Activated T-cell treated with anti-CD3 and anti-CD28 coated beads, Interleukin-2, amount 50 U/mL, for 72 hours (primary cell): ENCODE measurements around the gene MYO10. TPM values are rescaled to one million over a fixed set of nuclear protein-coding genes. Genes with fewer than 3 reads are reported as not detected.

Experiments
- ATAC-seq, 2 donors: fragments of 150-1000 bp; cut with Tn5 transposase; replicated peaks in 1 of 2; 2 replicates each; pipeline ENCODE4 v1.10.0; 2021; ENCODE audit warnings: moderate library complexity in 2 of 2, mild to moderate bottlenecking in 1 of 2
- DNase-seq, 2 donors: peaks; one replicate each; pipeline ENCODE4 v3.0.0; 2021 to 2022; ENCODE audit warnings: mixed read lengths in 1 of 2
- H3K27ac Mint-ChIP-seq: one replicate; pipeline ENCODE4 v1.8.0; 2022; ENCODE audit warnings: mild to moderate bottlenecking, moderate library complexity, mixed read lengths
- H3K27me3 Mint-ChIP-seq: one replicate; pipeline ENCODE4 v1.8.0; 2022; ENCODE audit warnings: low read depth, mixed read lengths
- H3K36me3 Mint-ChIP-seq, 2 donors: one replicate each; pipeline ENCODE4 v1.8.0; 2022; ENCODE audit warnings: mixed read lengths in 2 of 2, mild to moderate bottlenecking in 1 of 2; ENCODE audit not compliant: insufficient read depth in 2 of 2
- H3K4me1 Mint-ChIP-seq: one replicate; pipeline ENCODE4 v1.8.0; 2022; ENCODE audit warnings: low read depth, mixed read lengths
- H3K4me3 Mint-ChIP-seq, 2 donors: one replicate each; pipeline ENCODE4 v1.8.0; 2022; ENCODE audit warnings: mild to moderate bottlenecking in 2 of 2, mixed read lengths in 2 of 2, moderate library complexity in 2 of 2
- H3K9me3 Mint-ChIP-seq, 2 donors: one replicate each; pipeline ENCODE4 v1.8.0; 2022; ENCODE audit warnings: mixed read lengths in 2 of 2
- total RNA-seq, 2 donors: library from RNA; stranded (reverse); gene quantifications; one replicate each; pipeline ENCODE4 v1.2.3, GENCODE V29; 2022

Gene MYO10
- total RNA-seq, 2 donors from 2014 or later: 0.43 to 0.97 TPM

DNA sequence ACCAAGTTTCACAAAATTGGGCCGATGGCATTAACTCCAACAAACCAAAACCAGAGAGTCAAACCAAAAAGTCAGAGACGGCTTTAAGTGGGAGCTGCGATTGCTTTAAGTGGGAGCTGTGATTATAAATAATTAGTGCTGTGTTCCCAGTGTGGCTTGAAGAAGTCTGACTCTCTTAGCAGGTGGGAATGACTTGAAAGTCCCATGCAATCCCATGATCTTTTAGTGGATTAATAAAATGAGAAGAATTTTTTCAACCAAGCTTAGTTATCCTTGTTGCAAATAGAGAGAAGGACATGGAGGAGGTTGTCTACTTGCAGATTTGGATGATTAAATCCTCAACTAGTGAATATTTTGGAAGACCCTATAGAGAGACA, 68.5 kb downstream of the MYO10 start:
- Mint-ChIP-seq H3K27me3 (no peaks in the 10 kb centered on the region), H3K4me3 (no peak overlapping the region), H3K27ac (no peak overlapping the region), H3K36me3 (peaks cover 0 to 1% of the 10 kb centered on the region in 2 donors), H3K9me3 (peaks cover 1 to 5% of the 10 kb centered on the region in 2 donors), H3K4me1 (no peaks in the 10 kb centered on the region)
- ATAC-seq: no peak
- DNase-seq: no peak

DNA sequence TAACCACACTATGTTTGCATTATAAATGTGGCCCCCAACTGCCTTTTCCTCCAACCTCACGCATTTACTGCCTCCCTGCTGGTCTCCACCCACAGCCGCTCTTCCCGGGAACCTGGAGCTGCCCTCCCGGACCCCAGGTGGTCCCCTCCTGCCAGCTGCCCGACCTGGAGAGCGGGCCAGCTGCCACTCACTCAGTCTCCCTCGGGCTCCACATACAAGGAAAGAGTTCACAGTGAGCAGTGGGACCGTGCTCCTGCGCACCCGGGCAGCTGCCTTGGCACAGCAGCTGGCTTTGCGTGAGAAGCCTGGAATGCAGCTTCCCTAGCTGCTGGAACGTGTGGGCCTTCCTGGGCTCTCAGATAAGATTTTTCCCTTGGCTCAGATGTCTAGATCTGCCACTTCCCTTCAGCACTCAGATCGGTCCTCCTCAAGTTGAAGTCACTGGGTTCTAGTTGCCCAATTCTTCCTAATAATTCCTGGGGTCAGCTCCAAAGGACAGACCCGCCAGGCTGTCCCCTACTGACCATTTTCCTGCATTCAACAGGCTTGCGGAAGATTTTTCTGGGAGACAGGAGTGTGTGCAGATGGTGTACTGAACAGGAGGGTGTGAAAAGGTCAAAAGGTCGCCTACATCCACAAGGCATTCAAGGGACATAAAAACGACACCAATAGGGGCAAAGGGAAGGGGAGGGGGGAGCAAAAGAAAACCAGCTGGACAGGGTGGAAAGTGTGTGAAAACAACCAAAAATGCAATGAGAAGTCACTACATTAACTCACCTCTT, 69.1 kb downstream of the MYO10 start:
- H3K27me3 Mint-ChIP-seq: no peaks in the 10 kb centered on the region

GRCh38 chr5:16866273-16866672, 69.8 kb downstream of the MYO10 start:
- no peak overlapping the region for H3K27ac Mint-ChIP-seq
- H3K4me3 Mint-ChIP-seq: no peak overlapping the region
- DNase-seq (no peak), ATAC-seq (no peak)
- no peaks in the 10 kb centered on the region for H3K9me3 Mint-ChIP-seq
- H3K27me3 Mint-ChIP-seq: no peaks in the 10 kb centered on the region
- H3K4me1 Mint-ChIP-seq: no peaks in the 10 kb centered on the region
- no peaks in the 10 kb centered on the region for H3K36me3 Mint-ChIP-seq

More for the DNA sequence above, 69.1 kb downstream of the MYO10 start:
- H3K9me3 Mint-ChIP-seq: peaks cover 0 to 2% of the 10 kb centered on the region in 2 donors
- no peaks in the 10 kb centered on the region for H3K4me1 Mint-ChIP-seq
- DNase-seq: no peak
- H3K4me3 Mint-ChIP-seq: no peak overlapping the region
- no peak for ATAC-seq
- H3K27ac Mint-ChIP-seq: no peak overlapping the region
- H3K36me3 Mint-ChIP-seq: no peaks in the 10 kb centered on the region

DNA sequence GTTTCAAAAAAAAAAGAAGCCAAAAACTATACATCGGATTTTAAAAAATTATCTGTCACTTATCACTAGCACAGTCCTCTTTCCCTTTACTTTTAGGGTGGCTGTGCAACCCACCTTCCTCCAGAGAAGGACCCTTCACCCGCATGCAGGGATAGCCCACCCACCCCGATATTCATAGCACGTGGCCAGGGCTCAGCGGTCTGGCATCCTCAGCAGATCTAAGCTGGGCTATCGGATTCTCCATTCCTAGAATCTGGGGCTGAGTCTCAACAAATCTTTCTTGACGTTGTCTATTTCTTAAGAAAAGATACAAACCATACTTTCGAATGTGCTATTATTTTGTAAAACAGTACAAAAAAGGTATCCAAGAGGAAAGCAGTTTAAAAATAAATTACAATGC, 70.9 kb downstream of the MYO10 start:
- no peaks in the 10 kb centered on the region for H3K4me1 Mint-ChIP-seq
- H3K36me3 Mint-ChIP-seq: no peaks in the 10 kb centered on the region
- no peak for ATAC-seq
- H3K9me3 Mint-ChIP-seq: no peaks in the 10 kb centered on the region
- no peaks in the 10 kb centered on the region for H3K27me3 Mint-ChIP-seq
- H3K4me3 Mint-ChIP-seq: no peak overlapping the region
- no peak overlapping the region for H3K27ac Mint-ChIP-seq
- DNase-seq: no peak

GRCh38 chr5:16864631-16865131, 71.4 kb downstream of the MYO10 start:
- H3K27ac Mint-ChIP-seq: no peak overlapping the region
- H3K27me3 Mint-ChIP-seq: no peaks in the 10 kb centered on the region
- H3K36me3 Mint-ChIP-seq: no peaks in the 10 kb centered on the region
- ATAC-seq (no peak), DNase-seq (no peak)
- H3K9me3 Mint-ChIP-seq: no peaks in the 10 kb centered on the region
- H3K4me3 Mint-ChIP-seq: no peak overlapping the region
- H3K4me1 Mint-ChIP-seq: no peaks in the 10 kb centered on the region

- no peak for ATAC-seq
- H3K9me3 Mint-ChIP-seq: no peaks in the 10 kb centered on the region
- no peaks in the 10 kb centered on the region for H3K27me3 Mint-ChIP-seq
- H3K4me1 Mint-ChIP-seq: no peaks in the 10 kb centered on the region
- no peak for DNase-seq
- H3K36me3 Mint-ChIP-seq: peaks cover 0 to 1% of the 10 kb centered on the region in 2 donors
- no peak overlapping the region for H3K27ac Mint-ChIP-seq
- H3K4me3 Mint-ChIP-seq: no peak overlapping the region
Measured at GRCh38 chr5:16863469-16863946, 72.6 kb downstream of the MYO10 start.

DNA sequence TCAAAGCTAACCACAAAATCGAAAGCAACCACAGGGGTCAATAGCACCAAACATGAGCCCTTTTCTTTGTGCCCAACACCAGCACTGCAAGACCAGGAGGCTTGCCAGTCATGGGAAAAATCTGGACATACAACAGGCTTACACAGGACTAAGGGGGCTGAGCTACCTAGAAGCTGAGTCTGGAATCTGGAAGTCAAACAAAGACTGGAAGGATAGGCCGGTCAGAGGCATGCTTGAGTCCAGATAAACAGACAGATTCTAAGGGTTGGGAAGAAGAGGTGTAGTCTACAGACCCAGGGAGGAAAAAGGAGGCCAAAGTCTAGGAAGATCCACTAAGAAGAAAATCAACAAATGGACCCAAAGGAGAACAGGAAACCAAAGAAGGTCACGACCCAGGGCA, 73.3 kb downstream of the MYO10 start:
- no peaks in the 10 kb centered on the region for H3K4me1 Mint-ChIP-seq
- peaks cover 0 to 1% of the 10 kb centered on the region in 2 donors for H3K36me3 Mint-ChIP-seq

GRCh38 chr5:16859346-16859745, 76.7 kb downstream of the MYO10 start:
- DNase-seq: no peak
- H3K27me3 Mint-ChIP-seq: no peaks in the 10 kb centered on the region
- H3K9me3 Mint-ChIP-seq: no peaks in the 10 kb centered on the region
- peaks cover 0 to 1% of the 10 kb centered on the region in 2 donors for H3K36me3 Mint-ChIP-seq
- H3K27ac Mint-ChIP-seq: no peak overlapping the region
- no peak for ATAC-seq
- H3K4me3 Mint-ChIP-seq: no peak overlapping the region
- no peaks in the 10 kb centered on the region for H3K4me1 Mint-ChIP-seq

More for the DNA sequence above, 73.3 kb downstream of the MYO10 start:
- H3K27ac Mint-ChIP-seq: no peak overlapping the region
- H3K9me3 Mint-ChIP-seq: no peaks in the 10 kb centered on the region
- H3K27me3 Mint-ChIP-seq: no peaks in the 10 kb centered on the region
- ATAC-seq (no peak), DNase-seq (no peak)
- H3K4me3 Mint-ChIP-seq: no peak overlapping the region

DNA sequence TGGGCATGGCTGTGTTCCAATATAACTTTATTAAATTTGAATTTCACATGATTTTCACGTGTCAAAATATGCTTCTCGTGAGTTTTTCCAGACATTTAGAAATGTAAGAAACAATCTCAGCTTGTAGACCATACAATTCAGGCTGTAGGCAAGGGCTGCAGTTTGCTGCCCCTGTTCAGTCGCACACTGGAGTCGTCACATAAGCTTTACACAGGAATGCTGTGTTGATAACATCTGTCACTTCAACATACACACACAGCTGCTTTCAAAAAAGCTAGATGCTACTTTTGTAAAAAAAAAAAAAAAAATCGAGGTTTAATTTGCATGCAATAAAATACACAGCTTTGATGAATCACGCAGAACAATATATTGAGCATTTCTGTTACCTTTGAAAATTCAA, 77.9 kb downstream of the MYO10 start:
- Mint-ChIP-seq H3K4me3 (no peak overlapping the region), H3K4me1 (no peaks in the 10 kb centered on the region), H3K36me3 (peaks cover 0 to 1% of the 10 kb centered on the region in 2 donors), H3K27ac (no peak overlapping the region), H3K9me3 (no peaks in the 10 kb centered on the region), H3K27me3 (no peaks in the 10 kb centered on the region)
- DNase-seq: no peak
- ATAC-seq: no peak

GRCh38 chr5:16857635-16858034, 78.5 kb downstream of the MYO10 start:
- Mint-ChIP-seq H3K4me1 (no peaks in the 10 kb centered on the region), H3K27me3 (no peaks in the 10 kb centered on the region), H3K27ac (no peak overlapping the region), H3K9me3 (no peaks in the 10 kb centered on the region), H3K36me3 (peaks cover 0 to 1% of the 10 kb centered on the region in 2 donors), H3K4me3 (no peak overlapping the region)
- ATAC-seq (no peak), DNase-seq (no peak)

- Mint-ChIP-seq H3K36me3 (peaks cover 0 to 1% of the 10 kb centered on the region in 2 donors), H3K27ac (no peak overlapping the region), H3K27me3 (no peaks in the 10 kb centered on the region), H3K9me3 (no peaks in the 10 kb centered on the region), H3K4me3 (no peak overlapping the region), H3K4me1 (no peaks in the 10 kb centered on the region)
- ATAC-seq: no peak
- DNase-seq: no peak
Measured at GRCh38 chr5:16856531-16856930, 79.6 kb downstream of the MYO10 start.

- no peak for ATAC-seq
- Mint-ChIP-seq H3K27ac (no peak overlapping the region), H3K9me3 (no peaks in the 10 kb centered on the region), H3K4me1 (no peaks in the 10 kb centered on the region), H3K4me3 (no peak overlapping the region), H3K27me3 (no peaks in the 10 kb centered on the region), H3K36me3 (peaks cover 0 to 1% of the 10 kb centered on the region in 2 donors)
- no peak for DNase-seq
Measured at GRCh38 chr5:16855898-16856297, 80.2 kb downstream of the MYO10 start.

- DNase-seq (no peak), ATAC-seq (no peak)
- no peaks in the 10 kb centered on the region for H3K9me3 Mint-ChIP-seq
- peaks cover 0 to 1% of the 10 kb centered on the region in 2 donors for H3K36me3 Mint-ChIP-seq
- no peaks in the 10 kb centered on the region for H3K27me3 Mint-ChIP-seq
- no peak overlapping the region for H3K27ac Mint-ChIP-seq
- no peaks in the 10 kb centered on the region for H3K4me1 Mint-ChIP-seq
- no peak overlapping the region for H3K4me3 Mint-ChIP-seq
Measured at GRCh38 chr5:16855485-16855884, 80.6 kb downstream of the MYO10 start.

- H3K9me3 Mint-ChIP-seq: no peaks in the 10 kb centered on the region
- no peaks in the 10 kb centered on the region for H3K27me3 Mint-ChIP-seq
- peaks cover 0 to 1% of the 10 kb centered on the region in 2 donors for H3K36me3 Mint-ChIP-seq
- no peak overlapping the region for H3K4me3 Mint-ChIP-seq
- DNase-seq: no peak
- no peak for ATAC-seq
- no peaks in the 10 kb centered on the region for H3K4me1 Mint-ChIP-seq
- H3K27ac Mint-ChIP-seq: no peak overlapping the region
Measured at GRCh38 chr5:16854351-16854750, 81.7 kb downstream of the MYO10 start.
